ENCODE data around the gene CDK5RAP2.

GRCh38 chr9:120453792-120454191 is 126.2 kb downstream of the CDK5RAP2 start:
- TF ChIP-seq RAD21 (IDR thresholded peaks at IDR 0.05; ENCODE audit: insufficient read depth, low read depth, low read length) = no peak
- no peak for TF ChIP-seq CHD4 (IDR thresholded peaks at IDR 0.05)
- TF ChIP-seq NRF1 (conservative IDR thresholded peaks at IDR 0.05; ENCODE audit: low read depth, low read length) = no peak
- TF ChIP-seq EP300 (IDR thresholded peaks at IDR 0.05; ENCODE audit: borderline replicate concordance in 1 of 2, control insufficient read depth in 1 of 2, low read depth in 2 of 2, low read length in 2 of 2) = no peak
- no peak for TF ChIP-seq SP1 (IDR thresholded peaks at IDR 0.05; ENCODE audit: low read depth, low read length)
- no peak for TF ChIP-seq MXI1 (IDR thresholded peaks at IDR 0.05; ENCODE audit: low read depth, low read length)
- no peak for TF ChIP-seq CTCF (IDR thresholded peaks at IDR 0.05 in 2 of 3, conservative IDR thresholded peaks at IDR 0.05 in 1 of 3; ENCODE audit: control insufficient read depth in 2 of 3, extremely low read depth in 1 of 3, insufficient read depth in 1 of 3, low read depth in 3 of 3, low read length in 3 of 3)
- TF ChIP-seq MEF2A (IDR thresholded peaks at IDR 0.05; ENCODE audit: insufficient read depth, low read depth, low read length) = no peak
- no peak for TF ChIP-seq POLR2A (IDR thresholded peaks at IDR 0.05; ENCODE audit: low read depth, low read length)
- TF ChIP-seq ATF2 (IDR thresholded peaks at IDR 0.05; ENCODE audit: low read length) = no peak
- no peak for TF ChIP-seq EGR1 (IDR thresholded peaks at IDR 0.05; ENCODE audit: borderline replicate concordance in 1 of 2, low read depth in 2 of 2, low read length in 2 of 2)
